Measurements from ENCODE around the gene FAM117B. TPM values are rescaled to one million over a fixed set of nuclear protein-coding genes. Genes with fewer than 3 reads are reported as not detected.

The FAM117B gene
- total RNA-seq, 6 donors from 2014 or later, result 4.6 to 24.1 (median 12.2) TPM

- no peak for TF ChIP-seq EP300 (IDR thresholded peaks at IDR 0.05)
- no peak for TF ChIP-seq CTCF (IDR thresholded peaks at IDR 0.05)
- TF ChIP-seq POLR2A (IDR thresholded peaks at IDR 0.05), result no peak
- TF ChIP-seq POLR2AphosphoS5 (IDR thresholded peaks at IDR 0.05), result no peak
- 69 to 72% methylated on average over 3 of the region's 3 CpGs for WGBS, 2 donors
- ATAC-seq (ENCODE audit: low FRiP score in 2 of 2), result no peak
These were observed 116.1 kb downstream of the FAM117B start for GRCh38 chr2:202750763-202751427.

GRCh38 chr2:202752071-202752470, 117.3 kb downstream of the FAM117B start:
- H3K4me3 ChIP-seq, result no peak overlapping the region
- H3K4me1 ChIP-seq, result no peaks in the 10 kb centered on the region
- no peak overlapping the region for H3K27ac ChIP-seq
- peaks cover 0 to 4% (median 0%) of the 10 kb centered on the region in 4 donors for H3K36me3 ChIP-seq
- DNase-seq (no peak), ATAC-seq (ENCODE audit: low FRiP score in 2 of 2) (no peak)
- H3K9me3 ChIP-seq, result no peaks in the 10 kb centered on the region
- WGBS, 2 donors, result 72 to 76% methylated on average over 2 of the region's 2 CpGs
- H3K27me3 ChIP-seq, result no peaks in the 10 kb centered on the region
- TF ChIP-seq POLR2AphosphoS5 (IDR thresholded peaks at IDR 0.05) (no peak), CTCF (IDR thresholded peaks at IDR 0.05) (no peak), EP300 (IDR thresholded peaks at IDR 0.05) (no peak), POLR2A (IDR thresholded peaks at IDR 0.05) (no peak)

More at GRCh38 chr2:202750763-202751427, 116.1 kb downstream of the FAM117B start:
- no peak for DNase-seq
- Histone ChIP-seq H3K36me3 (no peaks in the 10 kb centered on the region), H3K9me3 (no peaks in the 10 kb centered on the region), H3K4me1 (no peaks in the 10 kb centered on the region), H3K27me3 (no peaks in the 10 kb centered on the region), H3K4me3 (no peak overlapping the region), H3K27ac (no peak overlapping the region)

GRCh38 chr2:202754936-202755335, 120.2 kb downstream of the FAM117B start:
- 76 to 87% methylated on average over 6 of the region's 6 CpGs for WGBS, 2 donors
- no peak for ATAC-seq (ENCODE audit: low FRiP score in 2 of 2)
- Histone ChIP-seq H3K27me3 (no peaks in the 10 kb centered on the region), H3K4me1 (peaks cover 0 to 4% (median 1%) of the 10 kb centered on the region in 4 donors), H3K27ac (no peak overlapping the region), H3K9me3 (no peaks in the 10 kb centered on the region), H3K4me3 (no peak overlapping the region), H3K36me3 (peaks cover 0 to 20% (median 4%) of the 10 kb centered on the region in 4 donors)
- DNase-seq, result no peak
- no peak for TF ChIP-seq EP300 (IDR thresholded peaks at IDR 0.05)
- no peak for TF ChIP-seq CTCF (IDR thresholded peaks at IDR 0.05)
- no peak for TF ChIP-seq POLR2AphosphoS5 (IDR thresholded peaks at IDR 0.05)
- TF ChIP-seq POLR2A (IDR thresholded peaks at IDR 0.05), result no peak

- H3K27me3 ChIP-seq, result no peaks in the 10 kb centered on the region
- DNase-seq (no peak), ATAC-seq (ENCODE audit: low FRiP score in 2 of 2) (no peak)
- H3K4me1 ChIP-seq, result peaks cover 0 to 4% (median 1%) of the 10 kb centered on the region in 4 donors
- H3K27ac ChIP-seq, result no peak overlapping the region
- no peaks in the 10 kb centered on the region for H3K9me3 ChIP-seq
- WGBS, 2 donors, result 88 to 93% methylated on average over 3 of the region's 3 CpGs
- no peak for TF ChIP-seq EP300 (IDR thresholded peaks at IDR 0.05)
- no peak overlapping the region for H3K4me3 ChIP-seq
- H3K36me3 ChIP-seq, result peaks cover 0 to 20% (median 6%) of the 10 kb centered on the region in 4 donors
These were observed 121.8 kb downstream of the FAM117B start for GRCh38 chr2:202756598-202756997.

GRCh38 chr2:202757339-202757738, 122.6 kb downstream of the FAM117B start:
- H3K36me3 ChIP-seq, result peaks cover 0 to 20% (median 6%) of the 10 kb centered on the region in 4 donors
- DNase-seq (no peak), ATAC-seq (ENCODE audit: low FRiP score in 2 of 2) (no peak)
- no peak overlapping the region for H3K27ac ChIP-seq
- WGBS, 2 donors, result 78% methylated on average over 3 to 5 of the region's 5 CpGs
- peaks cover 0 to 4% (median 1%) of the 10 kb centered on the region in 4 donors for H3K4me1 ChIP-seq
- H3K9me3 ChIP-seq, result no peaks in the 10 kb centered on the region
- no peak overlapping the region for H3K4me3 ChIP-seq
- H3K27me3 ChIP-seq, result no peaks in the 10 kb centered on the region
- no peak for TF ChIP-seq POLR2AphosphoS5 (IDR thresholded peaks at IDR 0.05)
- no peak for TF ChIP-seq POLR2A (IDR thresholded peaks at IDR 0.05)
- TF ChIP-seq EP300 (IDR thresholded peaks at IDR 0.05), result no peak
- TF ChIP-seq CTCF (IDR thresholded peaks at IDR 0.05), result no peak

Measured in upper lobe of left lung (tissue), 6 donors.